ENCODE results near the gene TSEN2. TPM values are rescaled to one million over a fixed set of nuclear protein-coding genes. Genes with fewer than 3 reads are reported as not detected.

The TSEN2 gene
- total and polyA plus RNA-seq, 2 of the 13 experiments (the other 11 are each of a cell fraction or from before 2014, with no cell fraction given), result 11.0 to 17.3 TPM

- TF ChIP-seq ZBTB40 (IDR thresholded peaks at IDR 0.05) (no peak), ZBTB40 (CRISPR knock-in tag; IDR thresholded peaks at IDR 0.05) (no peak; the same call in 1 of the 2 replicates), ZNF609 (CRISPR knock-in tag; IDR thresholded peaks at IDR 0.05; ENCODE audit: borderline replicate concordance) (0 out of 2 replicates have a peak, but pooled peaks have one; percentile 21), ZNF563 (CRISPR knock-in tag; IDR thresholded peaks at IDR 0.05) (peak; percentile 65; the same call in 1 of the 2 replicates), DRAP1 (CRISPR knock-in tag; IDR thresholded peaks at IDR 0.05) (peak; percentile 65), MATR3 (CRISPR knock-in tag; IDR thresholded peaks at IDR 0.05) (no peak), ZNF691 (CRISPR knock-in tag; IDR thresholded peaks at IDR 0.05; ENCODE audit: borderline replicate concordance, low read depth) (no peak), GLI4 (CRISPR knock-in tag; IDR thresholded peaks at IDR 0.05; ENCODE audit: borderline replicate concordance) (no peak), FOXK2 (IDR thresholded peaks at IDR 0.05) (no peak), ZNF580 (CRISPR knock-in tag; IDR thresholded peaks at IDR 0.05; ENCODE audit: borderline replicate concordance, low read depth) (peak; percentile 90), ZNF263 (CRISPR knock-in tag; IDR thresholded peaks at IDR 0.05) (0 out of 2 replicates have a peak, but pooled peaks have one; percentile 22)
Observed at GRCh38 chr3:12484198-12484982, at the start of gene TSEN2 (continued).
